Panc1 (cell line): ENCODE data around the gene CLSTN2. TPM values are rescaled to one million over a fixed set of nuclear protein-coding genes. Genes with fewer than 3 reads are reported as not detected.

Source experiments
- ATAC-seq: fragments of 200-7000 bp; cut with Tn5 transposase; 2 replicates; pipeline ENCODE4 v1.9.1; 2020; ENCODE audit warnings: mild to moderate bottlenecking, moderate library complexity
- BruUV-seq: library from RNA; stranded (reverse); fragments of 400-500 nt; replicated peaks from 2 replicates; lab custom pipeline; 2021; lab: Mats Ljungman, UMichigan
- CTCF ChIA-PET: fragments of 300-600 bp; sonication (Branson Sonifier 250); formaldehyde crosslinking; loops from one replicate; lab custom pipeline; 2022; ENCODE audit warnings: antibody characterized with exemption; lab: Charles Lee
- POLR2A ChIA-PET: fragments of 300-600 bp; sonication (Branson Sonifier 250); formaldehyde crosslinking; loops from one replicate; lab custom pipeline; 2022; ENCODE audit warnings: antibody characterized with exemption; lab: Charles Lee
- DNase-seq: peaks from one replicate; pipeline ENCODE4 v3.0.0-alpha.2; 2010; ENCODE audit warnings: low read depth, low spot score
- H3K27ac ChIP-seq: 2 replicates; pipeline ENCODE4 v1.5.1; 2011; ENCODE audit warnings: mild to moderate bottlenecking, low read length, inconsistent platforms
- H3K27me3 ChIP-seq: fragments of 200-500 bp; sonication (Bioruptor generic); 2 replicates; pipeline ENCODE4 v1.6.0; 2014; ENCODE audit warnings: low read length, inconsistent platforms; ENCODE audit not compliant: control insufficient read depth, insufficient read depth
- H3K36me3 ChIP-seq: fragments of 200-500 bp; sonication (Bioruptor generic); 2 replicates; pipeline ENCODE4 v1.5.1; 2014; ENCODE audit warnings: inconsistent platforms, mild to moderate bottlenecking, low read length, moderate library complexity; ENCODE audit not compliant: control insufficient read depth, insufficient read depth
- H3K4me1 ChIP-seq: 2 replicates; pipeline ENCODE4 v1.5.1; 2011; ENCODE audit warnings: inconsistent platforms, mild to moderate bottlenecking, low read length, moderate library complexity; ENCODE audit not compliant: control insufficient read depth, insufficient read depth
- H3K4me3 ChIP-seq, 2 experiments: 2 replicates each; pipeline ENCODE4 v1.5.1; 2011 to 2012; ENCODE audit warnings: low read depth in 2 of 2, low read length in 2 of 2, mild to moderate bottlenecking in 2 of 2, inconsistent platforms in 1 of 2, moderate library complexity in 1 of 2
- H3K9me3 ChIP-seq: fragments of 200-500 bp; sonication (Bioruptor generic); 2 replicates; pipeline ENCODE4 v1.5.1; 2014; ENCODE audit warnings: low read depth, mild to moderate bottlenecking, inconsistent platforms, low read length, moderate library complexity; ENCODE audit not compliant: control insufficient read depth, insufficient read depth
- CTCF ChIP-seq: fragments of 450-650 bp; IDR thresholded peaks from 2 replicates; pipeline ENCODE4 v1.5.1; 2017; ENCODE audit warnings: mild to moderate bottlenecking
- POLR2AphosphoS5 ChIP-seq: IDR thresholded peaks from 2 replicates; pipeline ENCODE4 v1.6.1; 2012; ENCODE audit warnings: mild to moderate bottlenecking, low read depth, low read length, moderate library complexity
- REST ChIP-seq, 2 experiments: IDR thresholded peaks; 2 replicates each; pipeline ENCODE4 v1.6.1; 2011 to 2012; ENCODE audit warnings: low read depth in 2 of 2, control low read depth in 1 of 2, low read length in 1 of 2, mild to moderate bottlenecking in 1 of 2, moderate library complexity in 1 of 2; ENCODE audit not compliant: insufficient read depth in 1 of 2
- SIN3A ChIP-seq: IDR thresholded peaks from 2 replicates; pipeline ENCODE4 v1.6.1; 2012; ENCODE audit warnings: low read depth, mild to moderate bottlenecking, low read length, moderate library complexity, borderline replicate concordance; ENCODE audit not compliant: insufficient read depth
- TCF7L2 ChIP-seq: IDR thresholded peaks from 2 replicates; pipeline ENCODE4 v1.6.1; 2011; ENCODE audit warnings: mild to moderate bottlenecking, low read depth, low read length, inconsistent platforms
- in situ Hi-C: cut with HindIII; loops from 2 replicates; pipeline ENCODE4 v1.10.0; 2016; ENCODE audit warnings: low sequenced_read_pairs, low pct_unique_long_range_greater_than_20kb
- intact Hi-C: fragments of 100-400 bp; cut with micrococcal nuclease; formaldehyde crosslinking; loops from one replicate; pipeline ENCODE4 v1.10.0; 2022; ENCODE audit not compliant: unreplicated experiment
- total RNA-seq: library from RNA; stranded (reverse); gene quantifications from one replicate; pipeline ENCODE4 v1.2.1, GENCODE V29; 2021; ENCODE audit not compliant: unreplicated experiment

The CLSTN2 gene
- total RNA-seq, 1 experiment from 2014 or later: 0.03 TPM

GRCh38 chr3:140472306-140473020 lies 537.5 kb downstream of the CLSTN2 start:
- Histone ChIP-seq H3K4me3 (no peak overlapping the region), H3K27me3 (no peaks in the 10 kb centered on the region), H3K9me3 (no peaks in the 10 kb centered on the region), H3K27ac (no peak overlapping the region), H3K36me3 (no peaks in the 10 kb centered on the region), H3K4me1 (no peaks in the 10 kb centered on the region)
- no TSS peak for BruUV-seq
- TF ChIP-seq SIN3A: no peak
- no peak for TF ChIP-seq REST (IDR thresholded peaks at IDR 0.05; ENCODE audit: insufficient read depth in 1 of 2, low read depth in 2 of 2, low read length in 1 of 2)
- CTCF ChIA-PET: no interaction called here
- in situ Hi-C loops (no loop called here), intact Hi-C loops (no loop called here)
- POLR2A ChIA-PET: no interaction called here
- no peak for DNase-seq
- ATAC-seq: no peak

GRCh38 chr3:140487566-140487965 lies 552.6 kb downstream of the CLSTN2 start:
- CTCF ChIA-PET: no interaction called here
- intact Hi-C loops: no loop called here
- Histone ChIP-seq H3K4me1 (no peaks in the 10 kb centered on the region), H3K4me3 (no peak overlapping the region), H3K36me3 (no peaks in the 10 kb centered on the region), H3K27me3 (no peaks in the 10 kb centered on the region), H3K9me3 (no peaks in the 10 kb centered on the region), H3K27ac (no peak overlapping the region)
- no peak for DNase-seq
- TF ChIP-seq TCF7L2: no peak
- TF ChIP-seq SIN3A: no peak
- TF ChIP-seq CTCF: no peak
- no peak for TF ChIP-seq POLR2AphosphoS5
- no peak for TF ChIP-seq REST (IDR thresholded peaks at IDR 0.05; ENCODE audit: insufficient read depth in 1 of 2, low read depth in 2 of 2, low read length in 1 of 2)
- in situ Hi-C loops: no loop called here
- no TSS peak for BruUV-seq
- POLR2A ChIA-PET: no interaction called here
- no peak for ATAC-seq
